ENCODE measurements around the gene GLI3.

DNA sequence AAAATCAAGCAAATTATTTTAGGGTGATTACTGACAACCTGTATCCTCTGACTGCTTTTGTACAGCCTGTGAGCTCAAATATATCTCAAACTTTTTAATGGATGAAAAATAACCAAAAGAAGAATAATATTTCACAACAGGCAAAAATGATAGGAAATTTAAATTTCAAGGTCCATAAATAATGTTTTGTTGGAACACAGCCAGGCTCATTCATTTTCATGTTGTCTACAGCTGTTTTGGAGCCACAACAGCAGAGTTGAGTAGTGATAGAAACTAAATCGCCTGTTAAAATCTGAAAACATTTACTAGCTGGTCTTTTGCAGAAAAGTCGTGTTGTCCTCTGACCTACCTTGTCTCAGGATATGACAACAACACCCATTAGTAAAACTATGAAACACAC, 75.9 kb downstream of the GLI3 start:
- TF ChIP-seq POLR2A (IDR thresholded peaks at IDR 0.05), result no peak
- TF ChIP-seq, protein P1, sequence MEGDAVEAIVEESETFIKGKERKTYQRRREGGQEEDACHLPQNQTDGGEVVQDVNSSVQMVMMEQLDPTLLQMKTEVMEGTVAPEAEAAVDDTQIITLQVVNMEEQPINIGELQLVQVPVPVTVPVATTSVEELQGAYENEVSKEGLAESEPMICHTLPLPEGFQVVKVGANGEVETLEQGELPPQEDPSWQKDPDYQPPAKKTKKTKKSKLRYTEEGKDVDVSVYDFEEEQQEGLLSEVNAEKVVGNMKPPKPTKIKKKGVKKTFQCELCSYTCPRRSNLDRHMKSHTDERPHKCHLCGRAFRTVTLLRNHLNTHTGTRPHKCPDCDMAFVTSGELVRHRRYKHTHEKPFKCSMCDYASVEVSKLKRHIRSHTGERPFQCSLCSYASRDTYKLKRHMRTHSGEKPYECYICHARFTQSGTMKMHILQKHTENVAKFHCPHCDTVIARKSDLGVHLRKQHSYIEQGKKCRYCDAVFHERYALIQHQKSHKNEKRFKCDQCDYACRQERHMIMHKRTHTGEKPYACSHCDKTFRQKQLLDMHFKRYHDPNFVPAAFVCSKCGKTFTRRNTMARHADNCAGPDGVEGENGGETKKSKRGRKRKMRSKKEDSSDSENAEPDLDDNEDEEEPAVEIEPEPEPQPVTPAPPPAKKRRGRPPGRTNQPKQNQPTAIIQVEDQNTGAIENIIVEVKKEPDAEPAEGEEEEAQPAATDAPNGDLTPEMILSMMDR (IDR thresholded peaks at IDR 0.05 in 8 of 11, conservative IDR thresholded peaks at IDR 0.05 in 3 of 11), result no peak
- TF ChIP-seq POLR2AphosphoS5 (IDR thresholded peaks at IDR 0.05), result no peak

Data from spleen (tissue), 7 donors.